Measurements from ENCODE around the gene MRPL28.
"Not testable (repeated sequence)": the region's sequence is repeated elsewhere in the genome, so short reads cannot be mapped to it uniquely, and the experiment has no call there.

MRPL28 gene

GRCh38 chr16:389352-389751 lies 19.0 kb upstream of the MRPL28 start:
- no peak for DNase-seq

- not testable (repeated sequence) for DNase-seq
These were observed 17.7 kb upstream of the MRPL28 start for GRCh38 chr16:387761-388666.

- no peak for DNase-seq
These were observed 16.4 kb upstream of the MRPL28 start for GRCh38 chr16:386641-387156.

- DNase-seq = peak; percentile 90
These were observed 13.2 kb upstream of the MRPL28 start for GRCh38 chr16:383326-384051.

- peak; percentile 45 for DNase-seq
These were observed 11.7 kb upstream of the MRPL28 start, which contains the start of gene PGAP6 for GRCh38 chr16:381789-382717. Gene PGAP6, minus strand, starts transcription at chr16:381978. Its CDS starts 157 bp downstream, at chr16:381821.

GRCh38 chr16:381012-381788 lies 10.9 kb upstream of the MRPL28 start:
- DNase-seq = no peak

- DNase-seq = no peak
These were observed 10.3 kb upstream of the MRPL28 start for GRCh38 chr16:380762-381011.

- no peak for DNase-seq
These were observed 9.8 kb upstream of the MRPL28 start for GRCh38 chr16:379961-380761.

- DNase-seq = peak; percentile 92
These were observed 9.0 kb upstream of the MRPL28 start for GRCh38 chr16:379183-379960.

GRCh38 chr16:378821-379182 lies 8.5 kb upstream of the MRPL28 start:
- DNase-seq = no peak

GRCh38 chr16:378113-378820 lies 7.9 kb upstream of the MRPL28 start:
- not testable (repeated sequence) for DNase-seq

- DNase-seq = no peak
These were observed 7.1 kb upstream of the MRPL28 start for GRCh38 chr16:377419-377951.

GRCh38 chr16:376817-377418 lies 6.6 kb upstream of the MRPL28 start:
- DNase-seq = no peak

- DNase-seq = no peak
These were observed 5.8 kb upstream of the MRPL28 start for GRCh38 chr16:375927-376816.

GRCh38 chr16:375212-375611 lies 4.9 kb upstream of the MRPL28 start:
- DNase-seq = no peak

- no peak for DNase-seq
These were observed 4.2 kb upstream of the MRPL28 start for GRCh38 chr16:374616-374926.

- no peak for DNase-seq
These were observed 3.7 kb upstream of the MRPL28 start for GRCh38 chr16:373848-374615.
